ENCODE data around the gene PCDHB10. TPM values are rescaled to one million over a fixed set of nuclear protein-coding genes. Genes with fewer than 3 reads are reported as not detected.
"Not testable (repeated sequence)": the region's sequence is repeated elsewhere in the genome, so short reads cannot be mapped to it uniquely, and the experiment has no call there.

PCDHB10 gene
- total RNA-seq, 1 donor from 2014 or later = 13.1 TPM

- DNase-seq = not testable (repeated sequence)
Observed at GRCh38 chr5:141188682-141189081, 3.5 kb upstream of the PCDHB10 start.

DNA sequence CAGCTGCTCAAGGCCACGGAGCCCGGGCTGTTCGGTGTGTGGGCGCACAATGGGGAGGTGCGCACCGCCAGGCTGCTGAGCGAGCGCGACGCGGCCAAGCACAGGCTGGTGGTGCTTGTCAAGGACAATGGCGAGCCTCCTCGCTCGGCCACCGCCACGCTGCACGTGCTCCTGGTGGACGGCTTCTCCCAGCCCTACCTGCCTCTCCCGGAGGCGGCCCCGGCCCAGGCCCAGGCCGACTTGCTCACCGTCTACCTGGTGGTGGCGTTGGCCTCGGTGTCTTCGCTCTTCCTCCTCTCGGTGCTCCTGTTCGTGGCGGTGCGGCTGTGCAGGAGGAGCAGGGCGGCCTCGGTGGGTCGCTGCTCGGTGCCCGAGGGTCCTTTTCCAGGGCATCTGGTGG, 3.0 kb upstream of the PCDHB10 start:
- not testable (repeated sequence) for DNase-seq

DNA sequence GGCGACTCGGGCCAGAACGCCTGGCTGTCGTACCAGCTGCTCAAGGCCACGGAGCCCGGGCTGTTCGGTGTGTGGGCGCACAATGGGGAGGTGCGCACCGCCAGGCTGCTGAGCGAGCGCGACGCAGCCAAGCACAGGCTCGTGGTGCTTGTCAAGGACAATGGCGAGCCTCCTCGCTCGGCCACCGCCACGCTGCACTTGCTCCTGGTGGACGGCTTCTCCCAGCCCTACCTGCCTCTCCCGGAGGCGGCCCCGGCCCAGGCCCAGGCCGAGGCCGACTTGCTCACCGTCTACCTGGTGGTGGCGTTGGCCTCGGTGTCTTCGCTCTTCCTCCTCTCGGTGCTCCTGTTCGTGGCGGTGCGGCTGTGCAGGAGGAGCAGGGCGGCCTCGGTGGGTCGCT, 2.2 kb downstream of the PCDHB10 start:
- not testable (repeated sequence) for DNase-seq

DNA sequence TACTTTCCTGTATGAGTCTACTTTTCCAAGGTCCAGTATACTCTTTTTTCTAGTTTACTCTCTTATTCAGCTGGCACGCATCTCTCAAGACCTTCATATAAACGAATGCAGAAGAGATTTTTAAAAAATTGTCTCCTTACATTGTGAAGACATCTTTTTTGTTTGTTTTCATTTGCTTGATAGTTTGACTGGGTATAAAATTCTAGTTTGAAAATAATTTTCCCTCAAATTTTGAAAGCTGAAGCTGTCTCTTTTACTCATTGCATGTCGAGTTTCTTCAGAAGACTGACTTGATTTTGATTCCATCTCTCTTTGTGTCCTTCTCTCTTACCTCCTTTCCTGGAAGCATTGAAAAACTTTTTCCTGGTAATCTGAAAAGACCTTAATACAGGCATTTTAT, 4.2 kb downstream of the PCDHB10 start:
- DNase-seq = no peak

DNA sequence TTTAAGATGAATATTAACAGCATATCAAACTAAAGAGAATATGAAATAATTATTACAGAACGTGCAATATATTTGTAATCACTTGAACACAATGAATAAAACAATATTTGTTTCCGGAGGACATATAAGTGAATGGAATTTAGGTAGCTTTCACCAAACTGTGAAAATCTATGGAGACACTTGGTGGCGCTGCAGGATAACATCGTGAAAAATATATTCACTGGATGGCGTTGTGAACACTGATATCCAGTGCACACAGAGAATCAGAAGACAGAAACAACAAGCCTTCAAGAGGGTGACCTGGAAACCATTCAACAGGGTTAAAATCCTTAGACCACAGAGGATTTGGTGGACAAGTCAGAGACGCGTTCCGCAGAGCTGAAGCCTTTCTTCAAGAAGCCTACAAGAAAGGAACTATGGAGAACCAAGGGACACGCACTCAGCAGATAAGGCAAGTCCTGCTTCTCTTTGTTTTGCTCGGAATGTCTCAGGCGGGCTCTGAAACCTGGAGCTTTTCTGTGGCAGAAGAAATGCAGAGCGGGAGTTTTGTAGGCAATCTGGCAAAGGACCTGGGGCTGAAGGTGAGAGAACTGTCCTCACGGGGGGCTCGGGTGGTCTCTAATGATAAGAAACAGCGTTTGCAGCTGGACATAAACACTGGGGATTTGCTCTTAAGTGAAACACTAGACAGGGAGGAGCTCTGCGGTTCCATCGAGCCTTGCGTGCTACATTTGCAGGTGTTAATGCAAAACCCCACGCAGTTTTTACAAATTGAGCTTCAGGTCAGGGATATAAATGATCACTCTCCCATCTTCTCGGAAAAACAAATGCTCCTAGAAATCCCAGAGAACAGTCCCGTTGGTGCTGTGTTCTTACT, 7.4 kb downstream of the PCDHB10 start, which contains the start of gene PCDHB11:
Gene PCDHB11, plus strand, starts transcription at position 269 of the 877 bp plus-strand sequence. Its CDS starts 148 bp downstream, at position 417.
- DNase-seq = no peak

DNA sequence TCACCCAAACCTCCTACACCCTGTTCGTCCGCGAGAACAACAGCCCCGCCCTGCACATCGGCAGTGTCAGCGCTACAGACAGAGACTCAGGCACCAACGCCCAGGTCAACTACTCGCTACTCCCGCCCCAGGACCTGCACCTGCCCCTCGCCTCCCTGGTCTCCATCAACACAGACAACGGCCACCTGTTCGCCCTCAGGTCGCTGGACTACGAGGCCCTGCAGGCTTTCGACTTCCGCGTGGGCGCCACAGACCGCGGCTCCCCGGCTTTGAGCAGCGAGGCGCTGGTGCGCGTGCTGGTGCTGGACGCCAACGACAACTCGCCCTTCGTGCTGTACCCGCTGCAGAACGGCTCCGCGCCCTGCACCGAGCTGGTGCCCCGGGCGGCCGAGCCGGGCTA, 9.0 kb downstream of the PCDHB10 start:
- DNase-seq = not testable (repeated sequence)

DNA sequence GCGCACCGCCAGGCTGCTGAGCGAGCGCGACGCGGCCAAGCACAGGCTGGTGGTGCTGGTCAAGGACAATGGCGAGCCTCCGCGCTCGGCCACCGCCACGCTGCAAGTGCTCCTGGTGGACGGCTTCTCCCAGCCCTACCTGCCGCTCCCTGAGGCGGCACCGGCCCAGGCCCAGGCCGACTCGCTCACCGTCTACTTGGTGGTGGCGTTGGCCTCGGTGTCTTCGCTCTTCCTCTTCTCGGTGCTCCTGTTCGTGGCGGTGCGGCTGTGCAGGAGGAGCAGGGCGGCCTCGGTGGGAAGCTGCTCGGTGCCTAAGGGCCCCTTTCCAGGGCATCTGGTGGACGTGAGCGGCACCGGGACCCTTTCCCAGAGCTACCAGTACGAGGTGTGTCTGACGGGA, 9.5 kb downstream of the PCDHB10 start:
- not testable (repeated sequence) for DNase-seq

- no peak for DNase-seq
Observed at GRCh38 chr5:141208478-141208877, 16.3 kb downstream of the PCDHB10 start, which contains the start of gene PCDHB12. Gene PCDHB12, plus strand, starts transcription at chr5:141208719. Its CDS starts 189 bp downstream, at chr5:141208908.

GRCh38 chr5:141210281-141210680, 18.1 kb downstream of the PCDHB10 start:
- not testable (repeated sequence) for DNase-seq

DNA sequence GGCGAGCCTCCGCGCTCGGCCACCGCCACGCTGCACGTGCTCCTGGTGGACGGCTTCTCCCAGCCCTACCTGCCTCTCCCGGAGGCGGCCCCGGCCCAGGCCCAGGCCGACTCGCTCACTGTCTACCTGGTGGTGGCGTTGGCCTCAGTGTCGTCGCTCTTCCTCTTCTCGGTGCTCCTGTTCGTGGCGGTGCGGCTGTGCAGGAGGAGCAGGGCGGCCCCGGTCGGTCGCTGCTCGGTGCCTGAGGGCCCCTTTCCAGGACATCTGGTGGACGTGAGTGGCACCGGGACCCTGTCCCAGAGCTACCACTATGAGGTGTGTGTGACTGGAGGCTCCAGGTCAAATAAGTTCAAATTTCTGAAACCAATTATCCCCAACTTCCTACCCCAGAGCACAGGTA, 18.7 kb downstream of the PCDHB10 start:
- DNase-seq = not testable (repeated sequence)

DNA sequence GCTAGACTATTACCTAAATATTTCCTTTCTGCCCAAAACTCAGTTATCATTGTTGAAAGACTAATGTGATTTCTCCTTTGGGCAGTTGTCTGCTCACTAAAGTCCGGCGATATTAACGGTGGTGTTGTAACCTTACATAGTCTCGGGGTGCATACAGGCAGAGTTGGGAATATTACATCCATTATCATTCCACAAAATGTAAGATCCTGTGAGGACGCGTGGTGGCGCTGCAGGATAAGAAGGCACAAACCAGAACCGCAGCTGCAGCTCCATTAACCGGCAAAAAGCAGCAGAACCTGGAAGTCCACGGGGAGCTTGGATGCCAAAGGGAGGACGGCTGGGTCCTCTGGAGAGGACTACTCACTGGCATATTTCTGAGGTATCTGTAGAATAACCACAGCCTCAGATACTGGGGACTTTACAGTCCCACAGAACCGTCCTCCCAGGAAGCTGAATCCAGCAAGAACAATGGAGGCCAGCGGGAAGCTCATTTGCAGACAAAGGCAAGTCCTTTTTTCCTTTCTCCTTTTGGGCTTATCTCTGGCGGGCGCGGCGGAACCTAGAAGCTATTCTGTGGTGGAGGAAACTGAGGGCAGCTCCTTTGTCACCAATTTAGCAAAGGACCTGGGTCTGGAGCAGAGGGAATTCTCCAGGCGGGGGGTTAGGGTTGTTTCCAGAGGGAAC, 21.6 kb downstream of the PCDHB10 start, which contains the start of gene PCDHB13:
Gene PCDHB13, plus strand, starts transcription at position 264 of the 684 bp plus-strand sequence. Its CDS starts 205 bp downstream, at position 469.
- not testable (repeated sequence) for DNase-seq

GRCh38 chr5:141214583-141214982, 22.4 kb downstream of the PCDHB10 start:
- not testable (repeated sequence) for DNase-seq

DNA sequence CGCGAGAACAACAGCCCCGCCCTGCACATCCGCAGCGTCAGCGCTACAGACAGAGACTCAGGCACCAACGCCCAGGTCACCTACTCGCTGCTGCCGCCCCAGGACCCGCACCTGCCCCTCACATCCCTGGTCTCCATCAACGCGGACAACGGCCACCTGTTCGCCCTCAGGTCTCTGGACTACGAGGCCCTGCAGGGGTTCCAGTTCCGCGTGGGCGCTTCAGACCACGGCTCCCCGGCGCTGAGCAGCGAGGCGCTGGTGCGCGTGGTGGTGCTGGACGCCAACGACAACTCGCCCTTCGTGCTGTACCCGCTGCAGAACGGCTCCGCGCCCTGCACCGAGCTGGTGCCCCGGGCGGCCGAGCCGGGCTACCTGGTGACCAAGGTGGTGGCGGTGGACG, 23.4 kb downstream of the PCDHB10 start:
- DNase-seq = not testable (repeated sequence)

- not testable (repeated sequence) for DNase-seq
Observed at GRCh38 chr5:141216035-141216434, 23.9 kb downstream of the PCDHB10 start.

DNA sequence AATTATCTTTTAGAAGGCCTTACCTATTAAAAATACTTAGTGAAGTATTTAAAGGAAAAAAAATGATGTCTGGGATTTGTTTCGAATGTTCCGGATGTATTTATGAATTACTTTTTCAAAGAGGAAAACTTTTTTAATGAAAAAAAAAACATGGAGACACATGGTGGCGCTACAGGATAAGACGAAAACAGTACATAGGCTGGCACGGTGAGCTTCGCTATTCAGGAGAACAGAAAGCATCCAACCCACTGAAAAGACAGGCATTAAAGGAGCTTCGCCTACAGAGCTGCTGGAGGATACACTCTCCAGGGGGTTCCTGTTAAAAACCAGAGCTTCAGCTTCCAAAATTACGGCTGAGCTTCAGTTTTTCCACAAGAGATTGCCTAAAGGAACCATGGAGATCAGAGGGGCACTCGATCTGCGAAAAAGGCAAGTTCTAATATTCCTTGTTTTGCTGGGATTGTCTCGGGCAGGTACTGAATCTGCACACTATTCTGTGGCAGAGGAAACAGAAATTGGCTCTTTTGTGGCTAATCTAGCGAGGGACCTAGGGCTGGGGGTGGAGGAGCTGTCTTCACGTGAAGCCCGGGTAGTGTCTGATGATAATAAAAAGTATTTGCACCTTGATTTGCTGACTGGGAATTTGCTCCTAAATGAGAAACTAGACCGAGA, 31.1 kb downstream of the PCDHB10 start, which contains the start of gene PCDHB14:
Gene PCDHB14, plus strand, starts transcription at position 232 of the 672 bp plus-strand sequence. Its CDS starts 163 bp downstream, at position 395.
- DNase-seq = no peak

- DNase-seq = not testable (repeated sequence)
Observed at GRCh38 chr5:141224844-141225243, 32.7 kb downstream of the PCDHB10 start.

- DNase-seq = not testable (repeated sequence)
Observed at GRCh38 chr5:141225421-141225820, 33.3 kb downstream of the PCDHB10 start.

DNA sequence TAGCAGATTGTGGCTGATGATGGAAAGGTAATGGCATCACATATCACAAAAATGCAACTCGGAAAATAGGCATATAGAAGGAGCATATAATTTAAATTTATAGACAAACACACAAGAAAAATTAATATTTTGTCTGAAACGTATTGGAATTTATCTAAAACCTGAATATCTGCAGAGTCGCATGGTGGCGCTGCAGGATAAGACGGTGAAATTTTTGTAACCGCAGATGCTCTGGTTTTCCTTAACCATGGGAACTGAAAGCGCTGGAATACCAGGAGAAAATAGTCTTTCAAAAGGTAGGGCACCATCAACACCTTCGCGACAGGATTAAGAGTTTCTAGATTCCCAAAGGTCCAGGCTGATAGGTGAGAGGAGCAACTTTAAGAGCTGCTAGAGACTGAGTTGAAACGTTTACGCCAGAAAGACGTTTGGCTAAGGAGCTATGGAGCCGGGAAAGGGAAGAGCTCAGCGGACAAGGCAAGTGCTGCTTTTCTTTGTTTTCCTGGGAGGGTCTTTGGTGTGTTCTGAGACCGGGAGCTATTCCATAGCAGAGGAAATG, 42.0 kb downstream of the PCDHB10 start:
- no peak for DNase-seq

- DNase-seq = not testable (repeated sequence)
Observed at GRCh38 chr5:141235922-141236321, 43.8 kb downstream of the PCDHB10 start.

DNA sequence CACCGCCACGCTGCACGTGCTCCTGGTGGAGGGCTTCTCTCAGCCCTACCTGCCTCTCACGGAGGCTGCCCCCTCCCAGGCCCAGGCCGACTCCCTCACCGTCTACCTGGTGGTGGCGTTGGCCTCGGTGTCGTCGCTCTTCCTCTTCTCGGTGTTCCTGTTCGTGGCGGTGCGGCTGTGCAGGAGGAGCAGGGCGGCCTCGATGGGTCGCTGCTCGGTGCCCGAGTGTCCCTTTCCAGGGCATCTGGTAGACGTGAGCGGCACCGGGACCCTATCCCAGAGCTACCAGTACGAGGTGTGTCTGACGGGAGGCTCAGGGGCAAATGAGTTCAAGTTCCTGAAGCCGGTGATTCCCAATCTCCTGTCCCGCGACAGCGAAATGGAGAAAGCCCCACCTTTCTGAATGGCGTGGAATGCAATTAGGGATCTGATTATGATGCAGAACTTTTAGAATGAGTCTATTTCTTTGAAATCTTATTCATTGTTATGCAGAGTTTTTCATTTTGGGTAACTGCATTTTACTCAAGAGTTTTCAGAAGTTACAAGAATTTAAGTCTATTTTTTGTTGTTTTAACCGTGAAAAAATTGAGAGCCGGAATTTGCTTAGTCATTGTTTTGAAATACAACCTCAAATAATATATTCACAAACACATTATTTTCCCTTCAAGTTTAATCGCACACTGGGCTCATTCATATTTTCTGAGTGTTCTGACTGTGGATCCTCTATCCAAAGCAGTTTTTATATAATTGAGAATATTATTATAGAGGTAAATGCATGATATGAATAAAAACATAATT, 44.6 kb downstream of the PCDHB10 start:
- no peak for DNase-seq

- no peak for DNase-seq
Observed at GRCh38 chr5:141241496-141241895, 49.3 kb downstream of the PCDHB10 start.
